Thoracic aorta (tissue), 2 donors: Measurements from ENCODE around the gene CNKSR1. TPM values are rescaled to one million over a fixed set of nuclear protein-coding genes. Genes with fewer than 3 reads are reported as not detected.
A peak's percentile ranks its signal among the peaks of the same experiment; 100 is the strongest.

Source experiments
- ATAC-seq: fragments of 150-250 bp; one replicate; pipeline ENCODE4 v1.8.0; 2017; ENCODE audit warnings: low read depth; ENCODE audit not compliant: insufficient number of reproducible peaks, low FRiP score
- DNase-seq: peaks from one replicate; pipeline ENCODE4 v3.0.0-alpha.2; 2020; ENCODE audit warnings: low spot score
- H3K27ac ChIP-seq, 2 donors: fragments of 200-600 bp; sonication (generic); 1 replicate in 1 of 2; 2 replicates in 1 of 2; pipeline ENCODE4 v1.5.1; 2016; ENCODE audit warnings: mild to moderate bottlenecking in 2 of 2, moderate library complexity in 2 of 2
- H3K27me3 ChIP-seq: fragments of 200-600 bp; sonication (generic); replicated peaks from 2 replicates; pipeline ENCODE4 v1.6.0; 2016; ENCODE audit warnings: mild to moderate bottlenecking; ENCODE audit not compliant: insufficient read depth
- H3K36me3 ChIP-seq: fragments of 200-600 bp; sonication (generic); one replicate; pipeline ENCODE4 v1.5.1; 2016
- H3K4me1 ChIP-seq, 2 donors: fragments of 200-600 bp; sonication (generic); 1 replicate in 1 of 2; 2 replicates in 1 of 2; pipeline versions ENCODE4 v1.5.1 to v1.6.0; 2016; ENCODE audit warnings: low read depth in 2 of 2, mild to moderate bottlenecking in 1 of 2; ENCODE audit not compliant: control insufficient read depth in 1 of 2
- H3K4me3 ChIP-seq: fragments of 200-600 bp; sonication (generic); 2 replicates; pipeline ENCODE4 v1.5.1; 2016; ENCODE audit warnings: mild to moderate bottlenecking
- H3K9me3 ChIP-seq: fragments of 200-600 bp; sonication (generic); 2 replicates; pipeline ENCODE4 v1.5.1; 2016
- CTCF ChIP-seq: fragments of 200-600 bp; sonication (generic); IDR thresholded peaks from one replicate; pipeline ENCODE4 v1.5.1; 2019; ENCODE audit warnings: antibody characterized with exemption
- total RNA-seq, 2 donors: library from RNA; depleted of rRNA; stranded (reverse); fragments of >200 nt; gene quantifications; one replicate each; pipeline versions ENCODE4 v1.1.0 to v1.2.3, GENCODE V29; 2016

The CNKSR1 gene
- total RNA-seq, 2 donors from 2014 or later, result 5.8 to 17.5 TPM

- Histone ChIP-seq H3K9me3 (no peaks in the 10 kb centered on the region), H3K27ac (no peak overlapping the region), H3K4me3 (peak overlapping the region; percentile 70), H3K36me3 (no peaks in the 10 kb centered on the region), H3K4me1 (peaks cover 0 to 12% of the 10 kb centered on the region in 2 donors), H3K27me3 (no peaks in the 10 kb centered on the region)
- ATAC-seq (no peak), DNase-seq (no peak)
- no peak for TF ChIP-seq CTCF
Measured at GRCh38 chr1:26161415-26162219, 15.7 kb upstream of the CNKSR1 start.

GRCh38 chr1:26162220-26162709 lies 15.0 kb upstream of the CNKSR1 start:
- no peak for DNase-seq
- Histone ChIP-seq H3K4me1 (peaks cover 0 to 12% of the 10 kb centered on the region in 2 donors), H3K27me3 (no peaks in the 10 kb centered on the region), H3K9me3 (no peaks in the 10 kb centered on the region), H3K36me3 (no peaks in the 10 kb centered on the region), H3K4me3 (peak overlapping the region; percentile 70), H3K27ac (no peak overlapping the region)
- no peak for TF ChIP-seq CTCF
- ATAC-seq, result no peak

- H3K9me3 ChIP-seq, result no peaks in the 10 kb centered on the region
- no peak for TF ChIP-seq CTCF
- peaks cover 0 to 12% of the 10 kb centered on the region in 2 donors for H3K4me1 ChIP-seq
- H3K27ac ChIP-seq, result no peak overlapping the region
- peak overlapping the region; percentile 68 for H3K4me3 ChIP-seq
- H3K27me3 ChIP-seq, result no peaks in the 10 kb centered on the region
- ATAC-seq, result no peak
- DNase-seq, result no peak
- H3K36me3 ChIP-seq, result no peaks in the 10 kb centered on the region
Measured at GRCh38 chr1:26163684-26164035, 13.6 kb upstream of the CNKSR1 start.

GRCh38 chr1:26164036-26164860 lies 13.0 kb upstream of the CNKSR1 start:
- no peaks in the 10 kb centered on the region for H3K9me3 ChIP-seq
- DNase-seq (no peak), ATAC-seq (no peak)

More at GRCh38 chr1:26164036-26164860, 13.0 kb upstream of the CNKSR1 start:
- H3K4me3 ChIP-seq, result peak overlapping the region; percentile 68
- TF ChIP-seq CTCF, result peak; percentile 59
- H3K4me1 ChIP-seq, result peaks cover 0 to 12% of the 10 kb centered on the region in 2 donors
- H3K27me3 ChIP-seq, result no peaks in the 10 kb centered on the region
- H3K36me3 ChIP-seq, result no peaks in the 10 kb centered on the region
- peak overlapping the region in 1 of 2 donors; percentile 50 for H3K27ac ChIP-seq
